Fibroblast of lung (primary cell): ENCODE data around the gene SGK2.

ENCODE experiments used
- EZH2 ChIP-seq: IDR thresholded peaks from 2 replicates; pipeline ENCODE4 v1.5.1; 2012; ENCODE audit warnings: low read length, control low read depth, mild to moderate bottlenecking; ENCODE audit errors: missing control alignments
- TF ChIP-seq, protein P1 (sequence below), 2 donors: IDR thresholded peaks in 1 of 2; conservative IDR thresholded peaks in 1 of 2; 1 replicate in 1 of 2; 2 replicates in 1 of 2; pipeline ENCODE4 v1.5.1; 2011 to 2012; ENCODE audit warnings: low read length in 2 of 2, control low read depth in 1 of 2, inconsistent platforms in 1 of 2, low read depth in 1 of 2, mild to moderate bottlenecking in 1 of 2

DNA sequence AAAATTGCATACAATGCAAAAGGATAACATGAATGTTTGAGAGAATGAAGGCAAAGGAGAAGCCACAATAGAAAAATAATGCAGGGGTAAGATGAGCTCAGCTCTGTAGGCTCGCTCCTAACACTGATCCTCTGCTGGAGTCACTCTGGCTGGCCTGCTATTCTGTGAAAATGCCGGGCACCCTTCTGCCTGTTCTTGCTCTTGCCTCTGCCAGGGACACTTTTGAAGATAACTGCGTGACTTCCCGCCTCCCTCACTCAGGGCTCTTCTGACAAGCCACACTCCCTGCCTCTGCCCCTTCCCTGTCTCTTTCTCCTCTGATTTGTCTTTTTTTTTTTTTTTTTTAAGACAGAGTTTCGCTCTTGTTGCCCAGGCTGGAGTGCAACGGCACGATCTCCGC lies 72.8 kb downstream of the SGK2 start:
- TF ChIP-seq, protein P1, sequence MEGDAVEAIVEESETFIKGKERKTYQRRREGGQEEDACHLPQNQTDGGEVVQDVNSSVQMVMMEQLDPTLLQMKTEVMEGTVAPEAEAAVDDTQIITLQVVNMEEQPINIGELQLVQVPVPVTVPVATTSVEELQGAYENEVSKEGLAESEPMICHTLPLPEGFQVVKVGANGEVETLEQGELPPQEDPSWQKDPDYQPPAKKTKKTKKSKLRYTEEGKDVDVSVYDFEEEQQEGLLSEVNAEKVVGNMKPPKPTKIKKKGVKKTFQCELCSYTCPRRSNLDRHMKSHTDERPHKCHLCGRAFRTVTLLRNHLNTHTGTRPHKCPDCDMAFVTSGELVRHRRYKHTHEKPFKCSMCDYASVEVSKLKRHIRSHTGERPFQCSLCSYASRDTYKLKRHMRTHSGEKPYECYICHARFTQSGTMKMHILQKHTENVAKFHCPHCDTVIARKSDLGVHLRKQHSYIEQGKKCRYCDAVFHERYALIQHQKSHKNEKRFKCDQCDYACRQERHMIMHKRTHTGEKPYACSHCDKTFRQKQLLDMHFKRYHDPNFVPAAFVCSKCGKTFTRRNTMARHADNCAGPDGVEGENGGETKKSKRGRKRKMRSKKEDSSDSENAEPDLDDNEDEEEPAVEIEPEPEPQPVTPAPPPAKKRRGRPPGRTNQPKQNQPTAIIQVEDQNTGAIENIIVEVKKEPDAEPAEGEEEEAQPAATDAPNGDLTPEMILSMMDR (conservative IDR thresholded peaks at IDR 0.05 in 1 of 2, IDR thresholded peaks at IDR 0.05 in 1 of 2; ENCODE audit: low read depth in 1 of 2, low read length in 2 of 2): no peak
- no peak for TF ChIP-seq EZH2
